K562 (cell line): ENCODE measurements around the gene RREB1. TPM values are rescaled to one million over a fixed set of nuclear protein-coding genes. Genes with fewer than 3 reads are reported as not detected.
A peak's percentile ranks its signal among the peaks of the same experiment; 100 is the strongest.

ENCODE experiments used
- BRF2 ChIP-seq: IDR thresholded peaks from 3 replicates; pipeline ENCODE4 v1.6.1; 2011; ENCODE audit warnings: borderline replicate concordance, mild to moderate bottlenecking; ENCODE audit not compliant: insufficient read length, insufficient read depth
- CSDE1 ChIP-seq, 2 experiments: fragments of 450-650 bp; IDR thresholded peaks; 2 replicates each; pipeline ENCODE4 v1.6.1; 2016; ENCODE audit warnings: mild to moderate bottlenecking in 1 of 2
- ESRRA ChIP-seq: fragments of 450-650 bp; IDR thresholded peaks from 2 replicates; pipeline ENCODE4 v1.6.1; 2014; ENCODE audit warnings: low read depth, mild to moderate bottlenecking, moderate library complexity, borderline replicate concordance
- HNRNPK ChIP-seq: fragments of 200-400 bp; formaldehyde crosslinking; IDR thresholded peaks from one replicate; pipeline ENCODE4 v1.6.1; 2018; ENCODE audit warnings: mild to moderate bottlenecking, low read depth, low read length; ENCODE audit not compliant: poor library complexity, severe bottlenecking
- HSF4 ChIP-seq: fragments of 250-450 bp; sonication (Bioruptor Pico); IDR thresholded peaks from 2 replicates; pipeline ENCODE4 v2.1.2; 2022; ENCODE audit warnings: mild to moderate bottlenecking, moderate library complexity, borderline replicate concordance
- IRF2 ChIP-seq: sonication (generic); formaldehyde crosslinking; IDR thresholded peaks from 2 replicates; pipeline ENCODE4 v1.8.1; 2022; ENCODE audit warnings: mild to moderate bottlenecking, missing genetic modification reagents
- MAFK ChIP-seq: IDR thresholded peaks from 2 replicates; pipeline ENCODE4 v1.6.1; 2011; ENCODE audit warnings: low read length, improper control_type of control experiment
- MCM5 ChIP-seq: fragments of 450-650 bp; IDR thresholded peaks from 2 replicates; pipeline ENCODE4 v1.6.1; 2016; ENCODE audit warnings: low read depth
- NCOA4 ChIP-seq: fragments of 450-650 bp; IDR thresholded peaks from 2 replicates; pipeline ENCODE4 v1.6.1; 2018; ENCODE audit warnings: mild to moderate bottlenecking; ENCODE audit not compliant: partially characterized antibody
- NCOR1 ChIP-seq: fragments of 450-650 bp; IDR thresholded peaks from 2 replicates; pipeline ENCODE4 v1.6.1; 2016; ENCODE audit warnings: mild to moderate bottlenecking, moderate library complexity
- NR0B1 ChIP-seq: fragments of 450-650 bp; IDR thresholded peaks from one replicate; pipeline ENCODE4 v1.6.1; 2018; ENCODE audit warnings: mild to moderate bottlenecking, moderate library complexity; ENCODE audit not compliant: partially characterized antibody
- RBM15 ChIP-seq: fragments of 200-400 bp; formaldehyde crosslinking; IDR thresholded peaks from 2 replicates; pipeline ENCODE4 v1.6.1; 2018; ENCODE audit warnings: mild to moderate bottlenecking, low read length, moderate library complexity; ENCODE audit not compliant: insufficient read depth
- TFE3 ChIP-seq: fragments of 450-650 bp; formaldehyde crosslinking; IDR thresholded peaks from 2 replicates; pipeline ENCODE4 v1.4.0; 2020; ENCODE audit warnings: mild to moderate bottlenecking, mixed read lengths
- XRCC4 ChIP-seq: IDR thresholded peaks from one replicate; pipeline ENCODE4 v1.6.1; 2011; ENCODE audit not compliant: insufficient read depth, insufficient read length; ENCODE audit errors: extremely low read depth
- ZBTB34 ChIP-seq: fragments of 250-450 bp; sonication (Bioruptor Pico); IDR thresholded peaks from 2 replicates; pipeline ENCODE4 v1.8.0; 2021; ENCODE audit warnings: mild to moderate bottlenecking, moderate library complexity
- ZNF133 ChIP-seq: fragments of 250-450 bp; sonication (Bioruptor Pico); IDR thresholded peaks from 2 replicates; pipeline ENCODE4 v1.4.0; 2020; ENCODE audit warnings: mild to moderate bottlenecking
- ZNF165 ChIP-seq: fragments of 250-450 bp; sonication (Bioruptor Pico); IDR thresholded peaks from 2 replicates; pipeline ENCODE4 v1.4.0; 2020; ENCODE audit warnings: borderline replicate concordance
- ZNF311 ChIP-seq: fragments of 250-450 bp; sonication (Bioruptor Pico); IDR thresholded peaks from 2 replicates; pipeline ENCODE4 v1.4.0; 2020; ENCODE audit warnings: mild to moderate bottlenecking, moderate library complexity
- ZNF384 ChIP-seq: IDR thresholded peaks from 2 replicates; pipeline ENCODE4 v1.6.1; 2012; ENCODE audit warnings: low read depth, low read length, improper control_type of control experiment
- ZNF79 ChIP-seq: fragments of 250-450 bp; sonication (Bioruptor Pico); IDR thresholded peaks from 2 replicates; pipeline ENCODE4 v1.4.0; 2020; ENCODE audit warnings: low read depth, mild to moderate bottlenecking, moderate library complexity
- polyA plus RNA-seq, 8 experiments: library from polyadenylated mRNA; depleted of rRNA in 4 of 8; stranded (reverse) in 5 of 8; unstranded in 3 of 8; fragments of >200 nt; fragmentation: Nextera tagmentation in 2 of 8; fragmentation: Illumina TruSeq in 1 of 8; extraction: Ambion mirVana in 2 of 8; extraction: Trizol in 1 of 8; gene quantifications; 2 replicates each; pipeline versions ENCODE4 v1.2.1 to v1.2.3, GENCODE V29; 2011 to 2014; ENCODE audit warnings: inconsistent platforms in 1 of 8, missing spikeins in 1 of 8
- total RNA-seq, 7 experiments: library from RNA; depleted of rRNA in 6 of 7; stranded (reverse); fragments of >200 nt in 6 of 7; fragmentation: Illumina TruSeq in 2 of 7; extraction: Trizol in 2 of 7; gene quantifications; 2 replicates each; pipeline versions ENCODE4 v1.2.1 to v1.2.3, GENCODE V29; 2011 to 2021; ENCODE audit warnings: low replicate concordance in 1 of 7
- TF ChIP-seq, protein P1 (sequence below): fragments of 450-650 bp; IDR thresholded peaks from 2 replicates; pipeline ENCODE4 v1.6.1; 2014; ENCODE audit warnings: low read depth, mild to moderate bottlenecking, moderate library complexity, borderline replicate concordance

RREB1 gene
- total and polyA plus RNA-seq, 9 of the 15 experiments (the other 6 are each of a cell fraction or from before 2014, with no cell fraction given) = 3.3 to 64.2 (median 19.3) TPM

- TF ChIP-seq, protein P1, sequence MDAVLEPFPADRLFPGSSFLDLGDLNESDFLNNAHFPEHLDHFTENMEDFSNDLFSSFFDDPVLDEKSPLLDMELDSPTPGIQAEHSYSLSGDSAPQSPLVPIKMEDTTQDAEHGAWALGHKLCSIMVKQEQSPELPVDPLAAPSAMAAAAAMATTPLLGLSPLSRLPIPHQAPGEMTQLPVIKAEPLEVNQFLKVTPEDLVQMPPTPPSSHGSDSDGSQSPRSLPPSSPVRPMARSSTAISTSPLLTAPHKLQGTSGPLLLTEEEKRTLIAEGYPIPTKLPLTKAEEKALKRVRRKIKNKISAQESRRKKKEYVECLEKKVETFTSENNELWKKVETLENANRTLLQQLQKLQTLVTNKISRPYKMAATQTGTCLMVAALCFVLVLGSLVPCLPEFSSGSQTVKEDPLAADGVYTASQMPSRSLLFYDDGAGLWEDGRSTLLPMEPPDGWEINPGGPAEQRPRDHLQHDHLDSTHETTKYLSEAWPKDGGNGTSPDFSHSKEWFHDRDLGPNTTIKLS = peak; percentile 54; the same call in 1 of the 2 replicates
- TF ChIP-seq BRF2 (no peak), MAFK (peak; percentile 86), ZNF133 (0 out of 2 replicates have a peak, but pooled peaks have one; percentile 32), HNRNPK (no peak), ZBTB34 (CRISPR knock-in tag) (no peak), ZNF384 (no peak), ESRRA (peak; percentile 32; the same call in 1 of the 2 replicates), RBM15 (no peak), XRCC4 (no peak), NR0B1 (no peak), TFE3 (CRISPR knock-in tag) (peak; percentile 24; the same call in 1 of the 2 replicates), IRF2 (CRISPR knock-in tag) (no peak), ZNF311 (CRISPR knock-in tag) (0 out of 2 replicates have a peak, but pooled peaks have one; percentile 54), ZNF79 (CRISPR knock-in tag) (no peak; the same call in 1 of the 2 replicates), NCOA4 (no peak), NCOR1 (peak; percentile 20; the same call in 1 of the 2 replicates), MCM5 (no peak), CSDE1 (IDR thresholded peaks at IDR 0.05) (no peak), ZNF165 (CRISPR knock-in tag) (0 out of 2 replicates have a peak, but pooled peaks have one; percentile 23), HSF4 (CRISPR knock-in tag) (peak; percentile 86)
Measured at GRCh38 chr6:7201732-7202541, 94.2 kb downstream of the RREB1 start (continued).
